Measurements from ENCODE around the gene GJD4.

The GJD4 gene, protein sequence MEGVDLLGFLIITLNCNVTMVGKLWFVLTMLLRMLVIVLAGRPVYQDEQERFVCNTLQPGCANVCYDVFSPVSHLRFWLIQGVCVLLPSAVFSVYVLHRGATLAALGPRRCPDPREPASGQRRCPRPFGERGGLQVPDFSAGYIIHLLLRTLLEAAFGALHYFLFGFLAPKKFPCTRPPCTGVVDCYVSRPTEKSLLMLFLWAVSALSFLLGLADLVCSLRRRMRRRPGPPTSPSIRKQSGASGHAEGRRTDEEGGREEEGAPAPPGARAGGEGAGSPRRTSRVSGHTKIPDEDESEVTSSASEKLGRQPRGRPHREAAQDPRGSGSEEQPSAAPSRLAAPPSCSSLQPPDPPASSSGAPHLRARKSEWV

DNA sequence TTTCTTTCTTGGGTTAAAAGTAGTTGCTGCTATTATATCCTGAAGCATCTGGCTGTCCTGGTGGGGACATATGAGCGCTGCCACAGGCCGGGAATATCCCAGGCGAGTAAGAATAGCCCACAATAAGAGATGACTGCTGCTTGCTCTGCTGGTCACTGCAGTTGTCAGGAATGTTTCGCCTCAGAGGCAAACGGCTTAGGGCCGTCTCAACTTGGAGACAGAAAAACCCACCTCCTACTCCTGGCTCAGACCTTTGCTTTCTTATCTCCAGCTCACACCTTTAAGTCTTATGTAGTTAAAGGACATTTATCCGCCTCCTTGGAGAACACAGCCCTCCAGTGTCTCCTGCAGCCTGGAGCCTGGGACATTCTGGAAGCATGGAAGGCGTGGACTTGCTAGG is at the start of gene GJD4:
GJD4 (plus strand) TSS at position 151 of the 400 bp plus-strand sequence; CDS start at position 378, 227 bp downstream.
- DNase-seq (ENCODE audit: low spot score), result no peak

DNA sequence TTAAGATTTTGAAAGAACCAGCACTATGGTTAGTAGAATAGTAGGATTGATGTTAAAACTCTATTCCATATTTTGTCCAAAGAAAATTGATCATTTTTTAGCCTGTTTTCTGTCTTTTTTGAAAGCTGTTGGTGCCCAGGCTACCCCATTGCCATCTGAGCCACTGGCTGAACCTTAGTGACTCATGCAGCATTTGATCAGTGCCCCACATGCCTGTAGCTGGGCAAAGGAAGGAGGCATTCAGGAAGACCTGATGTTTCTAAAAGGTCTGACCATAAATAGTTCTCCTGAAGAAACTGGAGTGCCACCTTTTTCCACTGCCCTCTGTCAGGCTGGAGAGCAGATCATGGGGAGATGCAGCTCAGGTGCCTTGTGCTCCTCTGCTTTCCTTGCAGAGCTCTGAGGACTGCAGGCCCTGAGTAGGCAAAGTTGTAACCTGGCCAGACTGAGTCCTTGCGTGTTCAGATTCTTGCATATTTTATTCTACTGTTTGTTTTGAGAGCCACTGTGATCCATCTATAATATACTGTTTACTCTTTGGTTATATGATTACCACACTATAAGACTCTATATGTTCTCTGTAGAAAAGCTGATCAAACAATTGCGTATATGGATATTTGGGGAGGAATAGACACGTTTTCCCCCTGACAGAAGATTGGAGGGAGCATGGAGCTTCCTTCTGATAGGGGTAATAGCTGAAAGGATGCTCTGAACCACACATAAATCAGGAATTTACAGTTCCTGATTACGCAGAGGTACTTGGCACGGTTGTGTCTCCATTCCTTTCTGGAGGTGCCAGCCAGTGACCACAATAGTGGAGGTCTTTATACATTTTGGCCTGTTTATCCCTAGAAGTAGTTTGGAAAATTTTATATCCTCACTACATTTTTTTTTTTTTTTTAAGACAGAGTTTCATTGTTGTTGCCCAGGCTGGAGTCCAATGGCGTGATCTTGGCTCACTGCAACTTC is 48.9 kb upstream of the GJD4 start:
- no peak for DNase-seq (ENCODE audit: low spot score)

DNA sequence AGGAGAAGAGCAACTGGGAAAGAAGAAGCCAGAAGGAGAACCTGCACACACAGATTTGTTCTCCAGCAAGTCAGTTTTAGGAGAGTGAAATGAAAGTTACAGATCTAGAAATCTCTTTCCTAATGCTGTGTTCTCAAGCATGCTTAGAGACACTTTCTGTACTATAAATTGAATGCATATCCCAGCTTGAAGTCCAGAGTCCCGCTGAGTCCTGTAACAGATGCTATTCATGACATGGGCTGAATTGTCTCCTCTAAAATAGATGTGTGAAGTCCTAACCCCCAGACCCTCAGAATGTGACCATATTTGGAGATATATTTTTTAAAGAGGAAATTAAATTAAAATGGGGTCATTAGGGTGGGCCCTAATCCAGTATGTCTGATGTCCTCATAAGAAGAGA is 46.9 kb upstream of the GJD4 start:
- DNase-seq (ENCODE audit: low spot score), result no peak

DNA sequence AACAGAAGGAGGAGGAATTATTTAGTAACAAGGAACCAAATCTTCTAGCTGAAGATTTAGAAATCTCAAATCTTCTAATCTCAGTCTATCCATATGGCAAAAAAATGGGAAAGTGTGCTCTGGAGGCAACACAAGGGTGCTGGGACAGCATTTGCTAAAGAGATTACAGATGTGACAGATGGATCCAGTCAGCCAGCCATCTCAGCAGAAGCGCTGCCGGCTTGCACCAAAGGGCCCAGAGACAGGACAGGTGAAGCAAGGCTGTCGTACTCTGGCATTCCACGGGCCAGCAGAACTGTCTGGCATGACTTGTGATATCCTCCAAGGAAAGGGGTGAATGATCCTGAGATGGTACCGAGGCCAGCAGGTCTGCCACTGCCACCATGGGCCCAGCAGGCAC is 45.7 kb upstream of the GJD4 start:
- DNase-seq (ENCODE audit: low spot score), result no peak

DNA sequence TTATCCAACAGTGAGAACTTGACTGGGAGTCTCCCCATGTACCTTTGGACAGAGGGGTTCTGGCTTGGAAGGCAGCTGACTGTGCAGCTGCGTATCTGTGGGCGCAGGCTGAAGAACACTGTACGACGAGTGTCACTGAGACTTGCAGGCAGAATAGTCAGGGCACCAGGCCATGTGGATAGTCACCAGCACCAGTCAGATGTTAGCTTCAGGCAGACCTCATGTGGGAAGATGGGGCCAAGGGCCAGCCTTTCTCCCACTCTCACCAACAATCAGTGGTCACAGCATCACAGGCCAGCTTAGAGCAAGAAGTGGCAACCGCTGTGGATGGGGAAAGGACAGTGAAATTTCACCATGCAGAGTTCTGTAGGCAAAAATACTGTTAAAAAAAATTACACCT is 43.4 kb upstream of the GJD4 start:
- no peak for DNase-seq (ENCODE audit: low spot score)

DNA sequence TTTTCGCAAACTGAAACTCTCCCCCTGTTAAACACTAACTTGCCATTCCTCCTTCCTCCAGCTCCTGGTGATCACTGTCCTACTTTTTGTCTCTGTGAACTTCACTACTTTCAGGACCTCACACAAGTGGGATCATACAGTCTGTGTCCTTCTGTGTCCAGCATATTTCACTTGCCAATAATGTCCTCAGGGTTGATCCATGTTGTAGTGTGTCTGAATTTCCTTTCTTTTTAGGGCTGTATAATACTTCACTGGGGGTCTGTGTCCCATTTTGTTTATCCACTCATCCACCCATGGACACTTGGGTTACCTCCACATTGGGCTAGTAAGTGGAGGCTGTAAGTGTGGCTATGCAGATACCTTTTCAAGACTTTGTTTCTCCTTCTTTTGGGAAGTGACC is 42.7 kb upstream of the GJD4 start:
- no peak for DNase-seq (ENCODE audit: low spot score)

DNA sequence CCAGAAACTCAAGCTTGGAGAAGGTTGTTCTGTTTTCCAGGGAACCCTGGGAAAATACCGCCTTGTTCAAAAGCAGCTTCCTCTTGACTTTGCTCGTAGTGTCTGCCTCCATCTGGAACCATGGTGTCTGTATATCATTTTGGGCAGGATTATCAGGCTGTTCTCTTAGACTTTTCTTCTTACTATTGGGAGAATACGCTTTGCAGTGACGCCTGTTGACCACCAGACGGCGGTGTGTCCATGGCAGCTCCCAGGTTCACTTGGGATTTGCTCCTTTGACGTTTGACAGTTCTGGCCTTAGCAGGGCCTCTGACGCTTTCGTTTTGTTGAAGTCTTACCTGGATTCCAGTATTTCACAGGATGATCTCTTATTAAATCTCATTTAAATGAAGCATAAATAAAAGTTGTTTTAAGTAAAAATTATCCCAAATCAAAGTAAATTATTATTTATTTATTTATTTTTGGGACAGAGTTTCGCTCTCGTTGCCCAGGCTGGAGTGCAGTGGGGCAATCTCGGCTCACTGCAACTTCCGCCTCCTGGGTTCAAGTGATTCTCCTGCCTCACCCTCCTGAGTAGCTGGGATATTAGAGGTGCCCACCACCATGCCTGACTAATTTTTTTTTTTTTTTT is 41.8 kb upstream of the GJD4 start:
- peak; percentile 70 for DNase-seq (ENCODE audit: low spot score)

DNA sequence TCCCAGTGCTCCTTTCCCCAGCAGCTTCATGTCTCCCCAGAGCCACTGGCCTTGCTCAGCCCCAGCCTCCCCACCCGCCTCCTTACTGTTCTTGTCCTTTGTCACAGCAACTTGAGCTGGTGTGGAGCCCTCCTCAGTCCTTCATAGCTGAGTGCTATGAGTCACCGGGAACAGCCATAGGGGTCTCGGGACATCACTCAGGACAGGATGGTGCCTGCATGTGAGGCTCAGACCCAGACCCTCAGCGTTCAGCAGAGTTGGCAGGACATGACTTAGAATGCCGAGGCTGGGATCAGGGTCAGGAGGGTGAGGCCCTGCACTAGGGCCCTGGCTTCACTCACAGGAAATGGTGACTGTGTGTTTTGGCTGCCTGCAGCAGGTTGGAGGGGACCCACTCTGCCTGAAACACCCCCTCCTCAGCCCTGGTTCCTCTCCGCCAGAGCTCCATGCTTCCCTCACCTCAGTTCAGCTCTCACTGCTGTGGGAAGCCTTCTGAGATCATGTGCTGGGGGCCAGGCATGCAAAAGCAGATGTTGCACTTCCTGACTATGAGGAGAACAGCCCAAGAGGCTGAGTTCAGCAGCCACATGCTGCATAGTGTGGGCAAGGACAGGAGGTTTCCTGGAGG is 40.7 kb upstream of the GJD4 start:
- no peak for DNase-seq (ENCODE audit: low spot score)

DNA sequence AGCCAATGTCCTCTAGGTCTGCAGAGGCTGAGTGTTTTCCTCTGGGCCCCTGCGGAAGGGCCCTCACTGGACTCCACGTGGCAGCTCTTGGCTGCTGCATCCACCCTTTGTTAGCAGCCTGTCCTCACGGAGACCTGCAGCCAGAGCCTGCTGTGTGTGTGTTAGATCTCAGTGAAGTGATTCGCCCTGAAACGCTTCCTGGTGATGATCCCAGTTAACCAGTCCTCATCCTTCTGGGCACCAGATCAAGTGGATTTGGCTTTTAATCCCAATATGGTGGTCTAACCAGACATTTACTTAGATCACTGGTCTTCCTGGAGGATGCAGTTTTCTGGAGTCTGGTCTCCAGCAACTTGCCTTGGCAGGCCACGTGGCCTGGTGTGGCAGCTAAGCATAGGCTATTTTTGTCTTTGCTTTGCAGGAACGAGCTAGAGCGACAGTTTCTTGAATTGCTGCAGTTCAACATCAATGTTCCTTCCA is 39.5 kb upstream of the GJD4 start:
- no peak for DNase-seq (ENCODE audit: low spot score)

DNA sequence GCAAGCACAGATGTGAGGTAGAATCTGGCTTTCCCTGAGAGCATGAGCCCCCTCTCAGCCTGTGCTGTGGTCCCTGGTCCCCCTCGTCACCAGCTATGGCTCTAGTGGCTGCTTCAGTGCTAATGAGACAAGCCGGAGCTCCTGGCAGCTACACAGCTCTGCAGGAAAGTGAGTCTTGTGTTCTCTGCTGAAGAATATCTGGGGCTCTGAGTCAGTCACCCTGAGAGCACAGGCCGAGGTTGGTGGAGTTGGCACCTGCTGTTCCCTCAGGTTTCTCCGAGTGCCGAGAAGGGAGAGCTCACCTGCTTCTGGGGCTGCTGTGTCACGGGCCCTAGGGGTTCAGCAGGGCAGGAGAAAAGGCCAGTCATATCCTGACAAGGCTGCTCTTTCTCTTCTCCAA is 37.2 kb upstream of the GJD4 start:
- no peak for DNase-seq (ENCODE audit: low spot score)

DNA sequence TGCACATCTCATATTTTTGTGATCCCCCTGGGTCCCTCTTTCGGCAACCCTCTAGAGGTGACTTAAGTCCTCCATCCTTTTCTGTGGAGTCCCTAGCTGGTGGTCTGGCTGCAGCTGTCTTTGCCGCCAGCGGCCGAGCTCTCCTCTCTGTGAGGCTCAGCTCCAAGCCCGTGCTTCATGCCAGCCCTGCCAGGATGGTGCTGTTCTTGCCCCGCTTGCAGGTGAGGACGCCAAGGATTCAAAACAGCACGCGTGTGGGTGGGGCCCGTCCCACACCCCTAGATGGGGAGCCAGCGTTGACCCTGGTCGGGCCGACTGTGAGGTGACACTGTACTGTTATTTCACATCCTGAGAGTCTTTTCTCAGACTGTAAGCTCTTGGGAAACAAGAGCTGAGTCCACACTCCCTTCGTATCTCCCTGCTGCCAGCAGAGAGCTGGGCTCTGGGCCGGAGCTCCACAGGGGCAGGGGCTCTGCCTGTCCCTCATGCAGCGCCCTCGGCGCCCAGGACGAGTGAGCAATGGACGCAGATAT is 36.6 kb upstream of the GJD4 start:
- DNase-seq (ENCODE audit: low spot score), result no peak

DNA sequence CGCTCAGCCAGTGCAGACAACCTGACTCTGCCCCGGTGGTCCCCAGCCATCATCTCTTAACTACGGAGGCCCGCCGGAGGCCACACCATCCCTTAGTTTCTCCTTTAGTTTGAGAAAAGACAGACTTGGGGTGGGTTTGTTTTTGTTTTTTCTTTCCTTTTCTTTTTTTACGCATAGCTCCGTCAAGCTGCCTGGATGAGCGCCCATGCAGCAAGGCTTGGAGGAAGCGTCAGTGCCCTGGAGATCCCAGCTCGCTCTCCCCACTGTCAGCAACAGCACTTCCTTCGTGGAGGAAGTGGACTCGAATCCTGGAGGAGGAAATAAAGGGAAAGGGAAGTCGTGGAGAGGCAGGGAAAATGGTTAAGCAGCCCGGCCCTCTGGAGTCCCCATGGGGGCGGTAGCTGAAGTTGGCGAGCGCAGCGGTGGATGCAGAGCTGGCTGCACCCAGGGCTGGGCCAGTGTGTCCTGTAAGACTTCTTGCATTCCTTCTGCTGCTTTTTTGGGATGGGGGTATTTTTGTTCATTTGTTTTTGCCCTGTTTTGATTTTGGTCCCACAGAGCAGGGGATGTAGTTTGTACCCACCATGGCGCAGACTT is 35.9 kb upstream of the GJD4 start:
- no peak for DNase-seq (ENCODE audit: low spot score)

DNA sequence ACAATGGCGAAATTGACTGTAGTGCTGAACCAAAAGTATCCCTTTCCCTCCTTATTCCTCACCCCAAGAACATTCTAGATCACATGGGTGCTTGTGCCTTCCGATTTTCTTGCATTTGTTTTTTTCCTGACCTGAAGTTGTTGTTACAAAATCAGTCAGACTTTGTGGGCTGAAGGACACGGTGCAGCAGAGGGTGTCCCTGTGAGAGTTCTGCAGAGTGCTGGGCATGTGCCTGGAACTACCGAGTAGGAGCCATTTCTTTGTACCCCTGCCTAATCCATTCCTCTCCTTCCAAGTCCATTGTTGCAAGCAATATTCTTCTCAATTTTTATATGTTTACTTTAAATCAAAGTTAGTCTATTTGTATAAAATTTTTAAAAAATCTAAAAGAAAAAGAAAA is 35.3 kb upstream of the GJD4 start:
- no peak for DNase-seq (ENCODE audit: low spot score)

DNA sequence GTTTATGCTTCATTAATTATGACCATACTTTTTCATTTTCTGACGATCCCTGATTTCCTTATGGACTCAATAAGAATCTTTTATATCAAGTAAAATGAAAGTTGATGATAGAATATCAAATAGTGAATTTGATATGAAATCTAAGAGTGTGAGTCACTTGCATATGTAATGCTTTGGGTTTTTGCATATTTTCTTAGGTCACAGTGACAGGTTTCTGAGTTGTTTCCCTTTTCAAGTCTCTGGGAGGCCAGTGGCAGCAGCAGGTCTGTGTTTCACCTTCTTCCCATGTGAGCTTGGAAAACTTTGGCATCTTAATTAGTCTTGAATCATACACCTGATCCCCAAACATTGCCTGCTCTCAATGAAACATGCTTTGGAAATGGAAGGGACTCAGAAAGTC is 34.7 kb upstream of the GJD4 start:
- DNase-seq (ENCODE audit: low spot score), result no peak

DNA sequence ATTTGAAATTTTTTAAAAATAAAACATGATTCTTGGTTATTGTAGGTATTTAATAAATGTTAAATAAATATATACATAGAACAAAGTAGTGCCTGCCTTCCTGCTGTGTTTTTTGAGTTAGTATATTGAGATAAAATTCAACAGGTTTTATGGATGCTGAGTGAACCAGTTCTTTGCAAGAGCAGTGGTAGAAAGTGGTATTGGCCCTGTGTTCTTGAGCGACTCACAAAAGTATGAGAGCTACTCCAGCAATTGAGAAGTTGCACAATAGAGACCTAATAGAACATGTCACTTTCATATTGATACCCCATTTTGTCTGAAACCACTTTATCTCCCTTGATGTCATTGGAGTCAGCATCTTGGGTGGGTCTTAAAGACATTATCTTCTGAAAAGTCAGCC is 32.6 kb upstream of the GJD4 start:
- DNase-seq (ENCODE audit: low spot score), result no peak

DNA sequence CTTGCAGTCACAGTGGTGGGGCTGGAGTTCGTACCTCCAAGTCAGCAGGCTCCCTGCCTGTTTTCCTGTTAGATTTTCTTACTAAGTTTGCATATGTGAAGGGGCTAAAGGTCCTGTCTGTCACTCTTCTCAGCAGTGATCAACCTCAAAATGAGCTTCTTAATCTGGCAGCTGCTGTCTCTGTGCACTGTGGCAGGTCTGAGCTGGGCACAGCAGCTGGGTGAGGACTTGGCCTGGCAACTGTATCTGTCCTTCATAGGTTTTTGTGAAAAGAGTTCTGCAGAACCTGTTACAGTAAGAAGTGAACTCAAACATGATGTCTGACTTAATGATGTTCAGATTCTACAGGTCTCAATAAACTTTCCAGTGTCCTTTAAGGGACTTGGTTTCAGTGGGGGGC is 31.3 kb upstream of the GJD4 start:
- no peak for DNase-seq (ENCODE audit: low spot score)

DNA sequence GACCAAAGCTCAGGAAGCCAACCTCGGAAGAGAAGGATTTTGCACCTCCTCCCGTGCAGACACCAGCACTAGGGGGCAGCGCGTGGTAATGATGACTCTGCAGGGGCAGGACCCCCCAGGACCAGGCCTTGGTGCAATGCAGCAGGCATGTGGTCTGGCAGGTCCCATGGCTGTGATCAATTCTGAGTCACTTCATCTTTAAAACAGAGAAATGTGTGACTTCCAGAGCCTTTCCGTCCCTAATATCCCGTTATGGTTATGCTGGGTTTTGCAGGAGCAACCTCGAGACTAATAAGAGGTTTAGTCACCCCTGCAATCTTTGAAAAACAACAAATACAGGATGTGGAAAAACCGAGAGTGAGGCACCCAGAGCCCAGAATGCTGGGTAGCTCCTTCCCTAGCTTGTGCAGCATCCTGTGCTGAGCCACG is 30.2 kb upstream of the GJD4 start:
- DNase-seq (ENCODE audit: low spot score), result peak; percentile 70

DNA sequence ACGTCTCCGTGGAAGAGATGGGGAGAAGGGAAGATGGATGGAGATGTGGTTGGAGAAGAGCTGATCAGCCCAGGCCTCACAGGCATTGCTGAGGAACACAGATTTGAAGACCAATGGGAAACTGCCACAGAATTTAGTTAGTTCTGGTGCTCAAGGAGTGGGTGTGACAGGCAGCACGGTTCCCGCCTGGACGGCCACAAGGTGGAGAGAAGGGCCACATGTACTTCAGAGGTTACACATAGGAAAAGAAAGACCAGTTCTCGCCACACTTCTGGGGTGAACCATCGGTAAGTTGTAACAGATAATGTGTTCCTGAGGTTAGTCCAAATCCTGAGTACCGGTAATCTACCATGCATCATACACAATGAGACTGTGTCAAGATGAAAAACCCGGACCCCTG is 29.5 kb upstream of the GJD4 start:
- DNase-seq (ENCODE audit: low spot score), result no peak

DNA sequence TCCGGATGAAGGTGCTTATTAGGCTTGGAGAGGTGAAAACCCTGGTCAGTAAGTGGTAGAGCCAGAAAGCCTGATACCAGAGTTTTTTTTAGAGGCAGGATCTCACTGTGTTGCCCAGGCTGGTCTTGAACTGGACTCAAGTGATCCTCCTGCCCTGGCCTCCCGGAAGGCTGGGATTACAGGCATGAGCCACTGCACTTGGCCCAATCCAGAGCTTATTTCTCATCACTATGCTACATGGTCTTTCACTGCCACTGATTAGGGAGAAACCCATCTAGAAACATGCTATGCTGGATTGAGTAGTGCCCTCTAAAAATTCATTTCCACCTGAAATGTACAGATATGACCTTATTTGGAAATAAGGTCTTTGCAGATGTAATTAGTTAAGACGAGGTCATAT is 28.4 kb upstream of the GJD4 start:
- DNase-seq (ENCODE audit: low spot score), result no peak

DNA sequence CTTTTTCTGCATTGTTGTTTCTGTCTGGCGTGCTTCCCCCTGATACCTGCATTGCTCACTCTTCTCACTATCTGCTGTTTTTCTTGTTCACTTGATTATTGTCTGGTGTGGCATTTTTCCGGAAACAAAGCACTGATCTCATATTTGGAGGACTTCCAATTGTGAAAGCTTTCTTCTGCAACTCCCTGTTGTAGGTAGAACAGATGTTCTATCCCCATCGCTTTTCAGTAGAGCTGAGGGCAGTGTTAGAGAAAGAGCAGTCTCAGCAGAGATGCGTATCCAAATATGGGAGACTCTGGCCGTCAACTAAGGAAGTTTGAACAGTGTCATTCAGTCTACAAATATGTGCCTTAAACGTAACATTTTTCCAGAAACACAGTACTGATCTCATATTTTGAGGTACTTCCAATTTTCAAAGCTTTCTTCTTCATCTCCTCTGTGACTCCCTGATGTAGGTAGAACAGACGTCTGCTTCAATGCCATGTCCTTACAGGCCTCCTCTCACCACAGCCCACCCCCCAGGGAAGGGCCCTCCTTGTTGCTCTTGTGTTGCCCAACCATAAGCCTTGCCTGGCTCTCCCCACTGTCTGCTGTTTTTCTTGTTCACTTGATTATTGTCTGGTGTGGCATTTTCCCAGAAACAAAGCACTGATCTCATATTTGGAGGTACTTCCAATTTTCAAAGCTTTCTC is 27.1 kb upstream of the GJD4 start:
- DNase-seq (ENCODE audit: low spot score), result no peak

DNA sequence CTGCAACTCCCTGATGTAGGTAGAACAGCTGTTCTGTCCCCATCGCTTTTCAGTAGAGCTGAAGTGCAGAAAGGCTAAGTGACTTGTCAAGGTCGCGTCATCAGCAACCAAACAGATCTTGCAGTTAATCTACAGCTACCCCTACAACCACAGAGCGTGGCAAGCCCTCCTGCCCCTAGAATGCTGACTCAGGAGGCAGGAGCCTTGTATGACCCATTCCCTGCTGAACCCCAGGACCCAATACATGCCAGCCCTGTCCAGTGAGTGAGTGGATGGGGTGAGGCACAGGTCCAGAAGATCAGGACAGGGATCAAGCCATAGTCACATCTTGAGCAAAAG is 26.6 kb upstream of the GJD4 start:
- DNase-seq (ENCODE audit: low spot score), result no peak
